ENCODE data around the gene KIAA1671.

- TF ChIP-seq YY1 (IDR thresholded peaks at IDR 0.05) (no peak), CTCF (IDR thresholded peaks at IDR 0.05; ENCODE audit: low read depth, low read length, missing input control) (no peak), JUND (IDR thresholded peaks at IDR 0.05) (no peak)
These were observed 24.1 kb downstream of the KIAA1671 start for GRCh38 chr22:24976442-24977218.

Measured in liver (tissue), 3 donors.